Hypothalamus (tissue), 51 donors: Measurements from ENCODE around the gene STAB2.
"Not testable (repeated sequence)": the region's sequence is repeated elsewhere in the genome, so short reads cannot be mapped to it uniquely, and the experiment has no call there.

Source experiments
- DNase-seq, 51 donors: peaks; one replicate each; lab custom pipeline; 2025; lab: John Stamatoyannopoulos, UW

The STAB2 gene

DNA sequence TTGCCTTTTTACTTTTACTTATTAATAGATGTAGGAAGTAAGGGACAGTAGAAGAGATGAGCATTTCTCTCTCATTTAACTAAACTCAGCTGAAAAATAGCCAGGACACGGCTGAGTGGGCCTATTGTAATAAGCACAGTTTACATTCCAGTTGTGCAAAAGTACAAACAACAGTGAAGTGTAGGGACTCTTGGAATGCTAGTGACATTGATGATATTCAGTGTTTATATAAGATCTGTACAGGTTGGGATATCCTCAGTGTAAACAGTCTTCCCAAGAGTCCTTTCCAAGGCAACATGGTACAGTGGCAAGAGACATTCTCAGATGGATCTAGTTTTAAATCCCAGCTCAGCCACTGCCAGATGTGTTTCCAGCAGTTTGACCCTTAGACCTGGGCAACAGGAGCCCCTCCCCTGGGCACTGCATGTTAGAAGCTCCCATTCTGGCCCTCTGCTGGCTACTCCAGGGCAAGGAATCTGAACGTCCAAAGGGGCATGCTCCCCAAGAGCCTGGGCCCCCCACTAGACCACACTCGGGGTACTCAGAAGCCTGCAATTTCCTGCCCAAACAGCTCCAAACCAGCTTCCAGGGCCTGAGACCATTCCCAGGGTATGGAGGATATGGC is 55.3 kb downstream of the STAB2 start:
- DNase-seq, result no peak

DNA sequence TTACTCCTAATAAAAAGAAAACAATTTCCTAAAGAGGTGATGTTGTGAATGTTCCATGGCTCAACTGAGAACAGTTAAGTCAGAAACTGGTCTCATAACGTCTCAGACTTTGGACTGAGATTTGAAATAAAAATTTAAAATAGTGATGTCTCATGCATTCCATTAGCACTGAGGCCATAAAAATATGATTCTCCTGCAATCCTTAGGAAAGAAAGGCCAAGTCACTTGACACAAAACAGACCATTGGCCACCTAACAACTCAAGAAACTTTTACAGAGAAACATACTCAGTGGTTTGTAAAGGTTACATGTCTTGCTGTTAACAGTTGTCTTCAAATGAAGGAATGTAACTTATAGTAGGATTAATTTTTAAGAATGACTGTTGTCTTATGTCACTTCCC is 58.1 kb downstream of the STAB2 start:
- no peak for DNase-seq

DNA sequence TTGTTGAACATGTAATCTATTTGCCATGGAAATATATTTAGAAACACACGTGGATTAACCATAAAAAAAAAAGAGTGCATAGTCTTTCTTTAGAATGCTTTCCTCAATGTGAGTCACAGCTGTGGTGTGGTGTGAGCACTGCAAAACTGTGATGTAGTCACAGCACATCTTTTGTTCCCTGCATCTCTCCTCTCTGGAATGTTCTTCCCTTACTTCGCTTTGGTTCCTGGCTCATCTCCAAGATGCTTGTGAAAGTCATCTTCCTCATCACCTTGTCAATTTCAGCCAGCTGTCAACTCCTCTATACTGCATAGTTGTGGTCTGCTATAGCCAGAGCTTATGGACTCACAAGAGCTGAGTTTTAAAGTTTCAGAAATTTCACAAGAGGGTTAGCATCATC is 60.2 kb downstream of the STAB2 start:
- no peak for DNase-seq

DNA sequence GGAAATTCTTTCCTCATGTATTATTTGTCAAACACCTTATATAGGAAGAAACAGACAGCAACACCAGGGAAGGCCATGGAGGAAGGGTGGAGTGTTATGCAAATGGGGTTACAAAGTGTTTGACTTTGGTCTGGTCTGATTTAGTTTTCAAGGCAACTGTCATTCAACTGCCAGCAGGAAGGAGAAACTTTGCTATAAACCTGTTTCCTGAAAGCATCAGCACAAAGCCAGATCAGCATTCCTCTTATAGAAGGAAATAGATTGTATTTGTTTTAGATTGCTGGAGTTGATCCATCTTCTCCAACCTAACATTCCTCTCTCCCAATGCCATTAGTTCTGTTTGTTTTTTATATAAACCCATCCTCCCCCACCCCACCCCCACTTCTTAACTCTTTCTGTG is 65.7 kb downstream of the STAB2 start:
- no peak for DNase-seq

DNA sequence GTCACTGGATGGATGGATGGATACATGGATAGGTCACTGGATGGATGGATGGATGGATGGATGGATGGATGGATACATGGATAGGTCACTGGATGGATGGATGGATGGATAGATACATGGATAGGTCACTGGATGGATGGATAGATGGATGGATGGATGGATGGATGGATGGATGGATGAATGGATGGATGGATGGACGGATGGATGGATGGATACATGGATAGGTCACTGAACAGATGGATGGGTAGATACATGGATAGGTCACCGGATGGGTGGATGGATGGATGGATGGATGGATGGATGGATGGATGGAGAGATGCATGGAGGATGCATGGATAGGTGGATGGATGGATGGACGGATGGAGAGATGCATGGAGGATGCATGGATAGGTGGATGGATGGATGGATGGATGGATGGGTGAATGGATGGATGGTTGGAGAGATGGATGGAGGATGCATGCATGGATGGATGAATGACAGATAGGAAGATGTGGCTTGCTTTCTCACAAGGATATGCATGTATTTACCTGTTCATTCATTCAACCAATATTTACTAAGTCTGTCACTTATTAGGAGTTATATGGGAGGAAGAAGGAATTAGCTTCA is 66.6 kb downstream of the STAB2 start:
- not testable (repeated sequence) for DNase-seq

DNA sequence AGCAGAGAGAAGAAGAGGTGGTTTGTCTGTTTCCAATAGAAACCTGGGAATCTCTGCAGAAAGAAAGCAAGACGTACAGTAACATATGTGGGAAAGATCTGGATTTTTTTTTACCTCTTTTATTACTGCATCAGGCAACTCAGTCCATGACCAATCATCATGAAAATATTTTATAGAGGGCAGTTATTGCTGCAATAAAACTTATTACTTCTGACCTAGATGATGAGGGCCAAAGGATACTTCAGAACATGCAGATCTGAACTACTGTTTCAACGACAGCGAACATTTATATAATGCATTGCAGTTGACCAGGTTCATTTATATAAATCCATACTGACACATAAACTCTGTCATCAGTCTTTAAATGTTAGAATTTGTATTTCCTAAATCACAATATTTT is 67.7 kb downstream of the STAB2 start:
- DNase-seq, result no peak

DNA sequence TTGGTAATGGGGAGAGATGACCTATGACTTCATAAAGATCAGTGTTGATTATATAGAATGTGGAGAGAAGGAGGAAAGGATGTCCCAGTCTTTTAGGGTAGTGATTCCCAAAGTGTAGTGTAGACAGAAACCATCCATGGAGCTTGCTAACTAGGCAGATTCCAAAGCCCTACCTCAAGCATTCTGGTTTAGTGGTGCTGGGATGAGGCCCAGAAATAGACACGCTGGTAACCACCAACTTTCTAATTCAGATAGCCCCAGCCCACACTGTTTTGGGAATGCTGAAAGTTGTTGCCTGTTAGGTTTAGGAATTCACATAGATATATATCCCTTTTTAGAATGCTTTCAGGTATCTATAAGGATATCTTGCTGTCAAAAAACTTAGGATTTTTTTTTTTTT is 69.2 kb downstream of the STAB2 start:
- no peak for DNase-seq

DNA sequence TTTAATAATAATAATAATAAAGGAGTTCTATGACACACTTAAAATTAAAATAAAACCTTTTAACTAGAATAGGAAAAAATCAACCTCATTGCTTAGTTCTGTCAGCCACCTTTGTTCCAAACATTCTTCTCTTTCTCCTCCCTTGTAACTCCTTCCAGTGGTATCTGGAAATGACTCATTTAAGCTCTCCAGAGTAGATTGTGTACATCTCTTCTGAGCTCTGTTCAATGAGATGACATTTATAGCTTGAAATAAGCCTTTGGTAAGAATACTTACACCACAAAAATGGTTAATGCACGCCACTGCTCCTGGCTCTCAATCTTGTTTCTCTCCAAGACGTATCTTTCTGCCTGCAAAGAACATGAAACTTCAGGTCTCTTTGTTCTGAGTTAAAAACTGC is 70.3 kb downstream of the STAB2 start:
- DNase-seq, result no peak

DNA sequence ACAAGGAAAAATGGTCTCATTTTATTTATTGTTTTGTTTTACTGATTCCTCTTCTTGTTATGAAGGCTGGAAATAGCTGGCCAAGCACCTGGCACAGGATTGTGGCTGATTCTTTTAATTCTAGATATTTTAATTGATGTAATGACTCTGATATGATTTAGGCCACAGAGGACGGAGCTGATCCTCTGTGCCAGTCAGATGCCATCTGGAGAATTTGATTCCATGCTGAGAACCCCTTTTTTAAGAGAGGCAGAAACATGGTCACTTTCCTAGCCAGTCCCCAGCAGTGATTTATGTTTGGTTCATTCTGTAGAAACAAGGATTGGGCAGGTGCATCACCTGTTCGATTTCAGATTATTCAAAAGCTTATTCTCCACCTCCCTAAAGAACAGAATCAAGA is 77.6 kb downstream of the STAB2 start:
- no peak for DNase-seq

DNA sequence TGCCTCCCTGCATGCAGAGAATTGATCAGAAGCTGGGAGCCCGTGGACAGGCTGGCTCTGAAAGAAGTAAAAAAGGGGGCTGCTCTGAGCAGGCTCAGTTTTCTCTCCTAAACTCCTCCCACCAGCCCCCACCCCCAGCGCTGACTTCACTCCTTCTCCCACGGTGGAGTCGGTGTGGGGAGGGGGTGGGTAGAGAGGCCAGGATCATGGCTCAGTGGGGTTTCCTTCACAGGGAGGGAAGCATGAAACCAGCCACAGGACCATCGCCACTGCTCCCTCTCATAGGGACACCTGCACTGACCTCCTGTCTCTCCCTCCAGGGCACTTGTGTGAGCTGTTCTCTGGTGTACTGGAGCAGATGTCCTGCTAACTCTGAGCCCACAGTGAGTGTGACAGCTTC is 78.9 kb downstream of the STAB2 start:
- no peak for DNase-seq

DNA sequence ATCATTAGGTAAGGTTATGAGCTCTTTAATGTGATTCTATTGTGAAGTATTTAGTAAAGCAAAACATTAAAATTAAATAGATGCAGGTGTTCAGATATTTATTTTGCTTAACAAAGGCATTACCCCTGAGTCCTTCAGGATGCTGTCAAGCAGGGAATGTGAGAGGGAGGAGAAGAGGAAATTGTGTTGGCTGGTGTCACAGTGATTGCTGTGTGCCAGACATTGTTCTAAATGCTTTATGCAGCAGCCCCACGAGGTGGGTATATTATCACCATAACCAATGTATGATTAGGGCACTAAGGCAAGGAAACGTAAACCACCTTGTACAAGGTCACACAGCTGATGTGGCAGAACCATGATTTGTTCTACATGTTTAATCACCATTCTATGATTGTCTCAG is 80.1 kb downstream of the STAB2 start:
- DNase-seq, result no peak

DNA sequence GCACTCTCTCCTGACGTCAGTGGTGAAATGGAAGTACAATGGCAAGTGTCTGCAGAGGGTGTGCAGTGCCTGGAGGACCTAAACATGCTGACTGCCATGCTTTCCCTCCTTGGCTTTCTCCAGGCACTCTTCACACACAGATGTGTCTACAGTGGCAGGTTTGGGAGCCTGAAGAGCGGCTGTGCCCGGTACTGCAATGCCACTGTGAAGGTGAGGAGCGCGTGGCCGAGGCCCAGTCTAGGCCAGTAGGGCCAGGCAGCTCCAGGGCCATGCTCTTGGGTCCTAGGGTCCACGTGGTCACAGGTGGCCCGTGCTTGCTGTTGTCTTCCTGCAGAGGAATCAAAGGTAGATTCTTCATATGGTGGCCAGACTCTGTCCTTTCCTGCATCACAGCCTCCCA is 81.4 kb downstream of the STAB2 start:
- DNase-seq, result no peak

DNA sequence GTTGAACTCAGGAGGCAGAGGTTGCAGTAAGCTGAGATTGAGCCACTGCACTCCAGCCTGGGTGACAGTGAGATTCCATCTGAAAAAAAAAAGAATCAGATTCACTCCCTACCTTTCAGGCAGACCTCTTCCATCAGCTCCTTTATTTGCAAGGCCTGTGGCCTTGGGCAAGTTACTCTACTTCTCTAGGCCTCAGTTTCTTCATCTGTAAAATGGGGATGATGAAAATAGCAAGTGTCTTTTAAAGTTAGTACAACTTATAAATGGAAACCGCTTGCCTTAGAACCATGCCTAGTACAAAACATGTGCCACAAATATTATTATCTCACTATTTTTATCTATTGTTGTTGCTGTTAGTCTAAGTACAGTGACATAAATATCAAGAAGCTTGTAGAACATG is 84.3 kb downstream of the STAB2 start:
- DNase-seq, result no peak

DNA sequence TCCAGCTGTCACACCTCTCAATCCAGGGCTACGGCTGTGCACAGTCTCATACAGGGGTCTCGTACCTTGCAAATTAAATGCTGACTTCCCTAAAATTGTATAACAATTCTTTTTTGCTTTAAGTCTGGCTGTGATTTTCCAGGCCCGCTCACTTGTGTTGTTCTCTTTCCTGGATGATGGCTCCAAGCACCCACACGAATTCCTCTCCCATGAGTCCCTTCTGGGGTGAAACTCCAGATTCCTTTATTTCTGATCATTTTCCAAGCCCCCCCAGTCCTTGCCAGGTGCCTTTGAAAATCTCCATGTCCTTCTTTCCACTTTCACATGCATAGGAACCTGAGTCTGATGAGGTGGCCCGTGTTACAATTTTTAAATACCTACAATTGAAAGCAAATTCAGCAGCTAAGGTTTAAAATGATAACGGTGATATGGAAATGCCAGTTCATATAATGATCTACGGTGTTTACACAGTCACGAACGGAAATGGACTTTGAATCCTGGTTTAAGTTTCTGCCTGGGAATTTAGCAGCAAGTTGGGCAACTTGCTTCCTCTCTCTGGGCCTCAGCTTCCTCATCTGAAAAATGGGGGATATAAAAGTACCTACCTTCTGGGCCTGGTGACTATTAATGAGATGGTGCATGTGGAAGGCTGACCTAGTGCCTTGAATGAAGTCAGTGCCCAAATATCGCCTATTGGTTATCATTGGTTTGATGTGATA is 85.5 kb downstream of the STAB2 start:
- DNase-seq, result no peak

DNA sequence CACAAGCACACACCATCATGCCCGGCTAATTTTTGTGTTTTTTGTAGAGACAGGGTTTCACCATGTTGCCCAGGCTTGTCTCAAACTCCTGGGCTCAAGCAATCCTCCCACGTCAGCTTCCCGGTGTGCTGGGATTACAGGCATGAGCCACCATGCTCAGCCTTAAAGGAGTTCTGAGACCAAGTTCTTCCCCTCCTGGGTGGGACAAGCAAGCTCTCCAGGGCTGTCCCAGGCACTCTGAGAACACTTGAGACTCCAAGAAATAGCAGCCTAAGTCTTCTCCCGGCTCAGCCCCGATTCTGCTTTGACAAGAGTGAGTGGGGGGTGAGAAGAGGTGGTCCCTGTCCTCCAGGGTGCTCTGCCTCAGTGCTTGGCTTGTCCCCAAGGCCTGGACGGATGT is 86.4 kb downstream of the STAB2 start:
- DNase-seq, result no peak

DNA sequence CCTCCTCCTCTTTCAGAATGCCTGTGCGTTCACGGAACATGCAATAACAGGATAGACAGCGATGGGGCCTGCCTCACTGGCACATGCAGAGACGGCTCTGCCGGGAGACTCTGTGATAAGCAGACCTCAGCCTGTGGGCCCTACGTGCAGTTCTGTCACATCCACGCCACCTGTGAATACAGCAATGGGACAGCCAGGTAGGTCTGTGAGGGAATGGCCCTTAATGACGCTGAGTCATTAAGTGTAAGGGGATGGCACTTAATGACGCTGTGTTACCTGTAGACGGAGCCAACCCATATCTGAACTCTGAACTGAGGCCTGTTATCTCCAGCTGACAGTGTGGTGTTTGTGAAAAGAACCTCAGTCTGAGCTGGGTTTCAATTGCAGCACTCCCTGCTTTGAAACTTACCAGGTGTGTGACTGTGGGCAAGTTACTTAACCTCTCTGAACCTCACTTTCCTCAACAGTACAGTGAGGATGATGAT is 86.9 kb downstream of the STAB2 start:
- no peak for DNase-seq

DNA sequence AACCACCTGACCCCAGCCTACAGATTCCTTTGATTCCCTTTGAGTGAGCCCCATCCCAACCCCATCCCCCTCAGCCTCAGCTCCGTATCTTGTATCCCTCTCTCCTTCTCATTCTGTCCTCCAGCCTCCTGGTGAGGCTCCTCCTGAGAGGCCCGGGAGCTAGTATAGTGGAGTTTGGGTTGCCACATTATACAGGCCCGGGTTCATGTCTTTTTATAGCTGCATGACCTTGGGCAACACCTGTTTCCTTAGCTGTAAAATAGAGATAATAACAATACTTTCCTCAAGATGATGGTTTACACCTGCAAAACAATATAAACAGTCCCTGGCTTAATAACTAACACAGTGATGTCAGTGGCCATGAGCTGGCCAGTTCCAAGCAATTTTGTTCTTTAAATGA is 89.8 kb downstream of the STAB2 start:
- DNase-seq, result no peak

DNA sequence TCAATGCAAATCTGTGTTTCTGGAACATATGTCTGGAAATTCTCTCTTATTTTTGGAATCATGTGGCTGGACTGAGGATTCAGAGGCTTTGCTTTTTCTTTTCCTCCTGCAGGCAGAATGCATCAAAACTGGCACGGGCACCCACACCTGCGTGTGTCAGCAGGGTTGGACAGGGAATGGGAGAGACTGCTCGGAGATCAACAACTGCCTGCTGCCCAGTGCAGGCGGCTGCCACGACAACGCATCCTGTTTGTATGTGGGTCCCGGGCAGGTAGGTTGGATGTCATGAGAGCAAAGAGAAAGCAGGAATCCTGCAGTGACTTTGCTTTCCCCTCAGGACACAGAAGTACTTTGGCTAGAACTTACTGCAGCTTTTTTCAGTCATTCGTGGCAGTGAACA is 90.3 kb downstream of the STAB2 start:
- DNase-seq, result no peak

DNA sequence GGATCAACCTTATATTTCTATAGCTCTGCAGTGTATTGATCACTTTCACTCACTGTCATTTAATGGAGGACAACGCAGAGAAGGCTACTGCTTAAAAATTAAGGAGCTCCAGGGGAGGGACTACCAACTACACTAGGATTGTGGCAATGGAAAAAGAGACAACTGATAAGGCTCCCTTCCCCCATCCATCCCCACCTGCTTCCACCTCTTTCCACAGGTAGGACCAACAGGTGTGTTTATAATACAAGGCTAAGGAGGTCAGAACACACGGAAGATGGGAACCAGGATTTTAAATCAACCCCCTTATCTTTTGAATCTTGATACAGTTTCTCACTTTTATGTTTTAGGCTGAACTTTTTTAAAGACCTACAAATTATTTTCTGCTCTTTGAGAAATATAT is 90.8 kb downstream of the STAB2 start:
- DNase-seq, result no peak

DNA sequence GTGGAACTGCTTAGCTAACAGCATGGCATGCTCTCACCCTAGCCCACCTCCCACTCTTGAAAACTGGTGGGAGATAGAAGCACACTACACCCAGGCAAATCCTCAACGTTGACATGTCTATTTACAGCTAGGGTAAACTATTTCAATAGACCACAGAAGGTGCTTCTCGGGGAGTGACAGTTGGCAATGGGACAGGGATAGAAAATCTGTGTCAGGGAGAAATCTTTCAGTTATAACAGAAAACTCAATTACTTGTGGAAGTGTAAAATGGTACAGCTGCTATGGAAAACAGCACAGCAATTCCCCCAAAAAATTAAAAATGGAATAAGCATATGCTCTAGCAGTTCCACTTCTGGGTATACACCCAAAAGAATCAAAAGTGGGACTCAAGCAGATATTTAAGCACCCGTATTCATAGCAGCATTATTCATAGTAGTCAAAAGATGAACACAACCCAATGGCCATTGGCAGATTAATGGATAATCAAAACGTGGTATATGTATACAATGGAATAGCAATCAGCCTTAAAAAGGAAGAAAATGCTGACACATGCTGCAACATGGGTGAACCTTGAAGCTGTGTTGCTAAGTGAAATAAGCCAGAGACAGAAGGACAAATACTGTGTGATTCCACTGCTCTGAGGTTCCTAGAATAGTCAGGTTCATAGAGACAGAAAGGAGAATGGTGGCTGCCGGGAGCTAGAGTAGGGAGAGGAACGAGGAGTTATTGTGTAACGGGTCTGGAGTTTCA is 92.5 kb downstream of the STAB2 start:
- DNase-seq, result no peak

DNA sequence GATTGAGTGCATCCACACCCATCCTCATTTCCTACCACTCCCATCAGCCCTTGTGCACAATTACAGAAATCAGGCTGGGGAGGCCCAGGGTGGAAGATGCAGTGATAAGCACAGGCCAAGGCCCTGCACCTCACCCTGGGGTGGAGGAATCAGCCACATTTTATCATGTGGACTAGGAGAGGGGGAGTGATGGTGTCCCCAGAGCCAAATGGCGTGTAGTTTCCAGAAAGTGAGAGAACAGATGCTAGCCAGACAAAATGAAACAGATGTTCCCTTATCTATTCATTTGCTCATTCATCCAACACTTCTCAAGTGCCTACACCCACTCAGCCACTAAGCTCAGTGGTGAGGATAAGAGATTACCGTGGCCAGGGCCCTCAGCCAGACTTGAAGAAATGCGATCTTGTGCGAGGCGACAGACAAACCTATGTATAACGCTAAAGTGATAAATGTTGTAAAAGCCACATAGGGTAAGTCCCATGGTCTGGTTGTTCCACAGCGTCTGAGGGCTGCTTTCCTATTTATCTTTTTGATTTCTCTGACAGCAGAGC is 93.6 kb downstream of the STAB2 start:
- DNase-seq, result peak in 1 of 51 donors; percentile 35
